HepG2 (cell line): ENCODE measurements around the gene CAMTA2. TPM values are rescaled to one million over a fixed set of nuclear protein-coding genes. Genes with fewer than 3 reads are reported as not detected.

Source experiments
- ETV6 ChIP-seq: sonication (generic); formaldehyde crosslinking; conservative IDR thresholded peaks from 2 replicates; pipeline ENCODE4 v1.4.0; 2020; ENCODE audit warnings: missing genetic modification reagents
- FOXO1 ChIP-seq: sonication (generic); formaldehyde crosslinking; IDR thresholded peaks from 2 replicates; pipeline ENCODE4 v1.4.0; 2020; ENCODE audit warnings: missing genetic modification reagents
- GATAD1 ChIP-seq: IDR thresholded peaks from 2 replicates; pipeline ENCODE4 v1.6.1; 2016; ENCODE audit warnings: missing genetic modification reagents, missing compliant biosample characterization
- KMT2B ChIP-seq: IDR thresholded peaks from 2 replicates; pipeline ENCODE4 v1.6.1; 2016; ENCODE audit warnings: missing genetic modification reagents, missing compliant biosample characterization
- MATR3 ChIP-seq: sonication (generic); formaldehyde crosslinking; IDR thresholded peaks from 2 replicates; pipeline ENCODE4 v1.4.0; 2020; ENCODE audit warnings: missing genetic modification reagents
- MIXL1 ChIP-seq: IDR thresholded peaks from 2 replicates; pipeline ENCODE4 v1.6.1; 2016
- SNAPC2 ChIP-seq: sonication (generic); formaldehyde crosslinking; IDR thresholded peaks from 2 replicates; pipeline ENCODE4 v1.8.1; 2022; ENCODE audit warnings: mild to moderate bottlenecking, missing genetic modification reagents
- SNAPC4 ChIP-seq: sonication (generic); formaldehyde crosslinking; IDR thresholded peaks from 2 replicates; pipeline ENCODE4 v1.4.0; 2020; ENCODE audit warnings: mild to moderate bottlenecking, missing genetic modification reagents
- SYNCRIP ChIP-seq: fragments of 200-400 bp; formaldehyde crosslinking; IDR thresholded peaks from 2 replicates; pipeline ENCODE4 v1.6.1; 2018; ENCODE audit warnings: mild to moderate bottlenecking, low read depth, low read length; ENCODE audit not compliant: insufficient read depth
- ZNF333 ChIP-seq: sonication (generic); formaldehyde crosslinking; IDR thresholded peaks from 2 replicates; pipeline ENCODE4 v1.4.0; 2020; ENCODE audit warnings: mild to moderate bottlenecking, missing genetic modification reagents, borderline replicate concordance
- ZNF784 ChIP-seq: sonication (generic); formaldehyde crosslinking; IDR thresholded peaks from 2 replicates; pipeline ENCODE4 v1.5.1; 2020; ENCODE audit warnings: missing genetic modification reagents, mild to moderate bottlenecking, borderline replicate concordance
- polyA plus RNA-seq, 8 experiments: library from polyadenylated mRNA; depleted of rRNA in 3 of 8; stranded (reverse) in 7 of 8; unstranded in 1 of 8; fragments of >200 nt; fragmentation: Illumina TruSeq in 4 of 8; extraction: Trizol in 4 of 8; gene quantifications; 2 replicates each; pipeline versions ENCODE4 v1.2.1 to v1.2.3, GENCODE V29; 2011 to 2016; ENCODE audit warnings: low read depth in 4 of 8, missing spikeins in 1 of 8, mixed read lengths in 1 of 8; ENCODE audit not compliant: insufficient read depth in 1 of 8
- total RNA-seq, 5 experiments: library from RNA; depleted of rRNA; stranded (reverse); fragments of >200 nt; fragmentation: Illumina TruSeq; extraction: Trizol; gene quantifications; 2 replicates each; pipeline ENCODE4 v1.2.3, GENCODE V29; 2016; ENCODE audit warnings: low read depth in 1 of 5
- TF ChIP-seq, protein P1 (sequence below): sonication (generic); formaldehyde crosslinking; IDR thresholded peaks from 2 replicates; pipeline ENCODE4 v1.5.0; 2020; ENCODE audit warnings: missing genetic modification reagents, mild to moderate bottlenecking, borderline replicate concordance
- TF ChIP-seq, protein P2 (sequence below): sonication (generic); formaldehyde crosslinking; IDR thresholded peaks from 2 replicates; pipeline ENCODE4 v1.4.0; 2020; ENCODE audit warnings: mild to moderate bottlenecking, missing genetic modification reagents

CAMTA2 gene
- total and polyA plus RNA-seq, 2 of the 13 experiments (the other 11 are each of a cell fraction or from before 2014, with no cell fraction given), result 4.1 to 7.1 TPM

DNA sequence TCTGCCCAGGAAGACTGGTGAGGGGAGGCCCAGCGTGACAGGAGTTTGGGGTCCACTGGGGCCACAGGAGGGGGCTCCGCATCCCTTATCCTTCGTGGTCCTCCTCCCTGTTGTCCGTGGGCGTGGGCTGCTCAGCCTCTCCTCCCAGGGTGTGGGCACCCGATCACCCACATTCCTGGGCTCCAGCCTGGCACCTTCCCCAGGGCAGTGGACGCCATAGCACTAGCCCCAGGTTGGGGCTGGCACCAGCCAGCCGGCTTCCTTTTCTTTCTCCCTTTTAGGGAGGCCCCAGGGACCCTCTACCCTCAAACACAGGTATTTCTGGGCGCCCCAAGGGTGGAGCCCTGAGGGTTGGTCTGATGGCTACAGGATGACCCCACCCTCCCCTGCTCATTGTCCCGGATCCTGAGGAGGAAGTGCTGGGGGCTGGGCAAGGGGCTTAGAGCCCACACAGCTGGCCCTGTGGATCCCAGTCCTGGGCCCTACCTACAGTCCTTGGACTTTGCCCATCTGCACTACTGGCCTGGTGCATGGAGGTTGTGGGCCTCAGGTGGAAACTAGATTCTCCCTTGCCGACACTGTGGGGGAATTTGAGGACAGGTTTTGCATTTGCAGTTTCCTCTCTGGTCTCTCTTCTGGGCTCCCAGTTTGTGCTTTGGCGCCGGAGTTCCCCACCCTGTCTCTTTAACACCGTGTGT is 11.4 kb upstream of the CAMTA2 start (continued):
- TF ChIP-seq, protein P1, sequence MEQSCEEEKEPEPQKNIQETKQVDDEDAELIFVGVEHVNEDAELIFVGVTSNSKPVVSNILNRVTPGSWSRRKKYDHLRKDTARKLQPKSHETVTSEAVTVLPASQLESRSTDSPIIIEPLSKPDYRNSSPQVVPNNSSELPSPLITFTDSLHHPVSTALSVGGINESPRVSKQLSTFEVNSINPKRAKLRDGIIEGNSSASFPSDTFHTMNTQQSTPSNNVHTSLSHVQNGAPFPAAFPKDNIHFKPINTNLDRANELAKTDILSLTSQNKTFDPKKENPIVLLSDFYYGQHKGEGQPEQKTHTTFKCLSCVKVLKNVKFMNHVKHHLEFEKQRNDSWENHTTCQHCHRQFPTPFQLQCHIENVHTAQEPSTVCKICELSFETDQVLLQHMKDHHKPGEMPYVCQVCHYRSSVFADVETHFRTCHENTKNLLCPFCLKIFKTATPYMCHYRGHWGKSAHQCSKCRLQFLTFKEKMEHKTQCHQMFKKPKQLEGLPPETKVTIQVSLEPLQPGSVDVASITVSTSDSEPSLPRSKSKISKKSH (CRISPR knock-in tag), result no peak
- peak; percentile 23; the same call in 1 of the 2 replicates for TF ChIP-seq KMT2B (CRISPR knock-in tag)
- TF ChIP-seq ETV6 (CRISPR knock-in tag), result 0 out of 2 replicates have a peak, but pooled peaks have one; percentile 51
- no peak for TF ChIP-seq MATR3 (CRISPR knock-in tag)
- TF ChIP-seq SYNCRIP, result no peak
- TF ChIP-seq SNAPC2 (CRISPR knock-in tag), result 0 out of 2 replicates have a peak, but pooled peaks have one; percentile 58
- TF ChIP-seq ZNF784 (CRISPR knock-in tag), result 0 out of 2 replicates have a peak, but pooled peaks have one; percentile 37
- TF ChIP-seq, protein P2, sequence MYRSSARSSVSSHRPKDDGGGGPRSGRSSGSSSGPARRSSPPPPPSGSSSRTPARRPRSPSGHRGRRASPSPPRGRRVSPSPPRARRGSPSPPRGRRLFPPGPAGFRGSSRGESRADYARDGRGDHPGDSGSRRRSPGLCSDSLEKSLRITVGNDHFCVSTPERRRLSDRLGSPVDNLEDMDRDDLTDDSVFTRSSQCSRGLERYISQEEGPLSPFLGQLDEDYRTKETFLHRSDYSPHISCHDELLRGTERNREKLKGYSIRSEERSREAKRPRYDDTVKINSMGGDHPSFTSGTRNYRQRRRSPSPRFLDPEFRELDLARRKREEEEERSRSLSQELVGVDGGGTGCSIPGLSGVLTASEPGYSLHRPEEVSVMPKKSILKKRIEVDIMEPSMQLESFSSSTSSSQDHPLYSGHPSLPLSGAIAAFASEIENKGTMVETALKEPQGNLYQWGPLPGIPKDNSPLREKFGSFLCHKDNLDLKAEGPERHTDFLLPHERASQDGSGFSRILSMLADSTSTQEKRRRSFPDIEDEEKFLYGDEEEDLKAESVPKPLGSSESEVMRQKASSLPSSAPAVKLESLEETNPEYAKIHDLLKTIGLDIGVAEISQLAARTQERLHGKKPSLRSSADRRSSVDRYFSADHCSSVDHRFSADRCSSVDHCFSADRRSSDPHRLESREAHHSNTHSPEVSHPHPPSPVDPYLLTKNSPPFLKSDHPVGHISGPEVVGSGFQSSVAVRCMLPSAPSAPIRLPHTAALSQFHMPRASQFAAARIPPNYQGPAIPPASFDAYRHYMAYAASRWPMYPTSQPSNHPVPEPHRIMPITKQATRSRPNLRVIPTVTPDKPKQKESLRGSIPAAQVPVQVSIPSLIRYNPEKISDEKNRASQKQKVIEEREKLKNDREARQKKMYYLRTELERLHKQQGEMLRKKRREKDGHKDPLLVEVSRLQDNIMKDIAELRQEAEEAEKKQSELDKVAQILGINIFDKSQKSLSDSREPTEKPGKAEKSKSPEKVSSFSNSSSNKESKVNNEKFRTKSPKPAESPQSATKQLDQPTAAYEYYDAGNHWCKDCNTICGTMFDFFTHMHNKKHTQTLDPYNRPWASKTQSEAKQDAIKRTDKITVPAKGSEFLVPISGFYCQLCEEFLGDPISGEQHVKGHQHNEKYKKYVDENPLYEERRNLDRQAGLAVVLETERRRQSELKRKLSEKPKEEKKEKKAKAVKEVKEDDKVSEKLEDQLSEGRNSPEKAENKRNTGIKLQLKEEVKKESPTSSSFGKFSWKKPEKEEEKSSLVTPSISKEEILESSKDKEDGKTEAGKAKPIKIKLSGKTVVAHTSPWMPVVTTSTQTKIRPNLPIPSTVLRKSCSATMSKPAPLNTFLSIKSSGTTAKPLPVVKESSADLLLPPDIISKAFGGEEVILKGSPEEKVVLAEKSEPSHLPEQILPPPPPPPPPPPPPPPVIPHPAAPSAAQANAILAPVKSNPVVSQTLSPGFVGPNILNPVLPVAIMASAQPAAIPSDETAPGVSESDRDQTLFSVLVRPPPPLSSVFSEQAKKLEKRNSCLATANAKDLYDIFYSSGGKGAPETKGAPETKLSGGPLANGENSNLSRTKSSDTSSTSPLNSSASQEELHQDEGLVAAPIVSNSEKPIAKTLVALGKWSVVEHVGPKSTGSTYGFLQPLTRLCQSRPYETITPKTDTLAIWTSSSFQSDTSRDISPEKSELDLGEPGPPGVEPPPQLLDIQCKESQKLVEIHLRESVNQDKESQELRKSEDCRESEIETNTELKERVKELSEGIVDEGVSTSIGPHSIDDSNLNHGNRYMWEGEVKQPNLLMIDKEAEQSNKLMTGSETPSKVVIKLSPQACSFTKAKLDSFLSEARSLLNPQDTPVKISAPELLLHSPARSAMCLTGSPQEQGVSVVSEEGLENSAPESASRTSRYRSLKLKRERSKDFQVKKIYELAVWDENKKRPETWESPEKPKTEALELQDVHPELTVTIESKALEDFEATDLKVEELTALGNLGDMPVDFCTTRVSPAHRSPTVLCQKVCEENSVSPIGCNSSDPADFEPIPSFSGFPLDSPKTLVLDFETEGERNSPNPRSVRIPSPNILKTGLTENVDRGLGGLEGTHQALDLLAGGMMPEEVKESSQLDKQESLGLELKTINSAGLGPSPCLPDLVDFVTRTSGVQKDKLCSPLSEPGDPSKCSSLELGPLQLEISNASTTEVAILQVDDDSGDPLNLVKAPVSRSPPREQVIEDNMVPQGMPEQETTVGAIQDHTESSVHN (CRISPR knock-in tag), result no peak
- peak; percentile 40; the same call in 1 of the 2 replicates for TF ChIP-seq FOXO1
- 0 out of 2 replicates have a peak, but pooled peaks have one; percentile 42 for TF ChIP-seq MIXL1 (CRISPR knock-in tag)
- TF ChIP-seq ZNF333 (CRISPR knock-in tag), result peak; percentile 52; the same call in 1 of the 2 replicates
- TF ChIP-seq GATAD1 (CRISPR knock-in tag), result peak; percentile 67
- TF ChIP-seq SNAPC4, result peak; percentile 44; the same call in 1 of the 2 replicates
